H9 (cell line): ENCODE results near the gene TMEM51. TPM values are rescaled to one million over a fixed set of nuclear protein-coding genes. Genes with fewer than 3 reads are reported as not detected.

Experiments used
- DNase-seq: peaks from one replicate; pipeline ENCODE4 v3.0.0-alpha.2; 2017
- H2AFZ ChIP-seq: one replicate; pipeline ENCODE4 v1.6.1; 2013; ENCODE audit warnings: mild to moderate bottlenecking, low read length, control low read depth, moderate library complexity
- H2AK5ac ChIP-seq: 2 replicates; pipeline ENCODE4 v1.6.1; 2013; ENCODE audit warnings: low read length, control low read depth, mixed read lengths; ENCODE audit not compliant: insufficient read length
- H2BK120ac ChIP-seq: one replicate; pipeline ENCODE4 v1.6.1; 2013; ENCODE audit warnings: low read depth, mild to moderate bottlenecking, low read length, control low read depth, inconsistent platforms; ENCODE audit not compliant: poor library complexity, severe bottlenecking
- H2BK12ac ChIP-seq: 2 replicates; pipeline ENCODE4 v1.6.1; 2013; ENCODE audit warnings: low read length, control low read depth, mixed read lengths, low read depth; ENCODE audit not compliant: insufficient read length
- H2BK15ac ChIP-seq: 2 replicates; pipeline ENCODE4 v1.6.1; 2013; ENCODE audit warnings: low read depth, low read length, control low read depth
- H2BK20ac ChIP-seq: one replicate; pipeline ENCODE4 v1.6.1; 2013; ENCODE audit warnings: low read depth, mild to moderate bottlenecking, low read length, control low read depth, inconsistent platforms; ENCODE audit not compliant: poor library complexity, severe bottlenecking
- H2BK5ac ChIP-seq: 2 replicates; pipeline ENCODE4 v1.6.1; 2013; ENCODE audit warnings: low read length, control low read depth, mixed read lengths; ENCODE audit not compliant: insufficient read length
- H3K14ac ChIP-seq: 2 replicates; pipeline ENCODE4 v1.6.1; 2013; ENCODE audit warnings: low read length, control low read depth; ENCODE audit not compliant: insufficient read depth
- H3K18ac ChIP-seq: 2 replicates; pipeline ENCODE4 v1.6.1; 2013; ENCODE audit warnings: low read depth, mild to moderate bottlenecking, mixed read lengths, low read length, control low read depth; ENCODE audit not compliant: insufficient read length
- H3K23ac ChIP-seq: 2 replicates; pipeline ENCODE4 v1.6.1; 2013; ENCODE audit warnings: low read length, control low read depth, mixed read lengths, low read depth; ENCODE audit not compliant: insufficient read length
- H3K23me2 ChIP-seq: 2 replicates; pipeline ENCODE4 v1.6.1; 2013; ENCODE audit warnings: low read depth, mild to moderate bottlenecking, mixed read lengths, low read length, control low read depth; ENCODE audit not compliant: insufficient read length, poor library complexity, severe bottlenecking
- H3K27ac ChIP-seq: 2 replicates; pipeline ENCODE4 v1.5.1; 2013; ENCODE audit warnings: low read length, control low read depth, mixed read lengths, low read depth; ENCODE audit not compliant: insufficient read length
- H3K27me3 ChIP-seq: 2 replicates; pipeline ENCODE4 v1.6.1; 2013; ENCODE audit warnings: low read length, control low read depth, inconsistent platforms; ENCODE audit not compliant: insufficient read depth
- H3K4ac ChIP-seq: 2 replicates; pipeline ENCODE4 v1.6.1; 2013; ENCODE audit warnings: low read depth, mild to moderate bottlenecking, control low read depth, inconsistent platforms, low read length, moderate library complexity
- H3K4me1 ChIP-seq: 2 replicates; pipeline ENCODE4 v1.6.1; 2013; ENCODE audit warnings: low read length, control low read depth, inconsistent platforms; ENCODE audit not compliant: insufficient read depth
- H3K4me2 ChIP-seq: 2 replicates; pipeline ENCODE4 v1.6.1; 2013; ENCODE audit warnings: low read length, control low read depth, mixed read lengths; ENCODE audit not compliant: insufficient read length, insufficient read depth
- H3K56ac ChIP-seq: 2 replicates; pipeline ENCODE4 v1.6.1; 2013; ENCODE audit warnings: low read depth, mild to moderate bottlenecking, mixed read lengths, low read length, control low read depth; ENCODE audit not compliant: insufficient read length
- H3K79me1 ChIP-seq: 2 replicates; pipeline ENCODE4 v1.6.1; 2013; ENCODE audit warnings: low read depth, mild to moderate bottlenecking, moderate library complexity, low read length, control low read depth, inconsistent platforms; ENCODE audit not compliant: insufficient read depth, poor library complexity, severe bottlenecking
- H3K79me2 ChIP-seq: 2 replicates; pipeline ENCODE4 v1.6.1; 2013; ENCODE audit warnings: low read length, control low read depth, inconsistent platforms; ENCODE audit not compliant: insufficient read depth
- H3K9ac ChIP-seq: 2 replicates; pipeline ENCODE4 v1.6.1; 2013; ENCODE audit warnings: low read length, control low read depth, mixed read lengths; ENCODE audit not compliant: insufficient read length; ENCODE audit errors: extremely low read depth
- H3K9me3 ChIP-seq: one replicate; pipeline ENCODE4 v1.6.1; 2013; ENCODE audit warnings: low read depth, low read length, inconsistent platforms; ENCODE audit not compliant: control insufficient read depth
- H3T11ph ChIP-seq: one replicate; pipeline ENCODE4 v1.6.1; 2013; ENCODE audit warnings: mild to moderate bottlenecking, low read length, control low read depth, inconsistent platforms
- H4K20me1 ChIP-seq: one replicate; pipeline ENCODE4 v1.6.1; 2013; ENCODE audit not compliant: control insufficient read depth, insufficient read length, insufficient read depth
- H4K5ac ChIP-seq: 2 replicates; pipeline ENCODE4 v1.6.1; 2013; ENCODE audit warnings: low read depth, mild to moderate bottlenecking, mixed read lengths, low read length, control low read depth; ENCODE audit not compliant: insufficient read length
- H4K8ac ChIP-seq: replicated peaks from 2 replicates; pipeline ENCODE4 v1.6.1; 2013; ENCODE audit warnings: low read length, control low read depth, mixed read lengths, low read depth; ENCODE audit not compliant: insufficient read length
- H4K91ac ChIP-seq: 2 replicates; pipeline ENCODE4 v1.6.1; 2013; ENCODE audit warnings: low read depth, mild to moderate bottlenecking, moderate library complexity, mixed read lengths, low read length, control low read depth; ENCODE audit not compliant: insufficient read length
- H3K27ac Mint-ChIP-seq, 3 experiments: 2 replicates in 2 of 3; 3 replicates in 1 of 3; pipeline ENCODE4 v1.8.0; 2020 to 2021; ENCODE audit warnings: mixed read lengths in 3 of 3, mild to moderate bottlenecking in 1 of 3, moderate library complexity in 1 of 3
- H3K27me3 Mint-ChIP-seq: 2 replicates; pipeline ENCODE4 v1.8.0; 2021; ENCODE audit warnings: low read depth, mild to moderate bottlenecking, moderate library complexity, mixed read lengths
- H3K36me3 Mint-ChIP-seq, 3 experiments: 2 replicates in 2 of 3; 3 replicates in 1 of 3; pipeline ENCODE4 v1.8.0; 2020 to 2021; ENCODE audit warnings: low read depth in 3 of 3, mixed read lengths in 3 of 3; ENCODE audit not compliant: insufficient read depth in 1 of 3
- H3K4me1 Mint-ChIP-seq, 2 experiments: 2 replicates each; pipeline ENCODE4 v1.8.0; 2020; ENCODE audit warnings: mixed read lengths in 2 of 2
- H3K4me3 Mint-ChIP-seq, 2 experiments: 2 replicates in 1 of 2; 3 replicates in 1 of 2; pipeline ENCODE4 v1.8.0; 2020 to 2021; ENCODE audit warnings: mild to moderate bottlenecking in 2 of 2, mixed read lengths in 2 of 2, moderate library complexity in 1 of 2
- H3K9me3 Mint-ChIP-seq, 2 experiments: 2 replicates in 1 of 2; 3 replicates in 1 of 2; pipeline ENCODE4 v1.8.0; 2020; ENCODE audit warnings: mild to moderate bottlenecking in 2 of 2, mixed read lengths in 2 of 2, moderate library complexity in 1 of 2
- WGBS: extraction: QIAGEN DNeasy Blood & Tissue Kit; methylation state at CpG from one replicate; pipeline ENCODE4 v1.1.7; 2013; ENCODE audit warnings: missing lambda C conversion rate, low lambda C conversion rate, mixed read lengths; ENCODE audit not compliant: insufficient read length; ENCODE audit errors: extremely low coverage; 5-methylcytosine and 5-hydroxymethylcytosine counted together
- total RNA-seq: library from RNA; stranded (reverse); gene quantifications from 2 replicates; pipeline ENCODE4 v1.2.1, GENCODE V29; 2021
- TF ChIP-seq, protein P1 (sequence below): fragments of 200-600 bp; sonication (generic); conservative IDR thresholded peaks from 3 replicates; pipeline ENCODE4 v1.8.0; 2021; ENCODE audit warnings: antibody characterized with exemption, mild to moderate bottlenecking

The TMEM51 gene
- total RNA-seq, 1 experiment from 2014 or later: 4.6 TPM

DNA sequence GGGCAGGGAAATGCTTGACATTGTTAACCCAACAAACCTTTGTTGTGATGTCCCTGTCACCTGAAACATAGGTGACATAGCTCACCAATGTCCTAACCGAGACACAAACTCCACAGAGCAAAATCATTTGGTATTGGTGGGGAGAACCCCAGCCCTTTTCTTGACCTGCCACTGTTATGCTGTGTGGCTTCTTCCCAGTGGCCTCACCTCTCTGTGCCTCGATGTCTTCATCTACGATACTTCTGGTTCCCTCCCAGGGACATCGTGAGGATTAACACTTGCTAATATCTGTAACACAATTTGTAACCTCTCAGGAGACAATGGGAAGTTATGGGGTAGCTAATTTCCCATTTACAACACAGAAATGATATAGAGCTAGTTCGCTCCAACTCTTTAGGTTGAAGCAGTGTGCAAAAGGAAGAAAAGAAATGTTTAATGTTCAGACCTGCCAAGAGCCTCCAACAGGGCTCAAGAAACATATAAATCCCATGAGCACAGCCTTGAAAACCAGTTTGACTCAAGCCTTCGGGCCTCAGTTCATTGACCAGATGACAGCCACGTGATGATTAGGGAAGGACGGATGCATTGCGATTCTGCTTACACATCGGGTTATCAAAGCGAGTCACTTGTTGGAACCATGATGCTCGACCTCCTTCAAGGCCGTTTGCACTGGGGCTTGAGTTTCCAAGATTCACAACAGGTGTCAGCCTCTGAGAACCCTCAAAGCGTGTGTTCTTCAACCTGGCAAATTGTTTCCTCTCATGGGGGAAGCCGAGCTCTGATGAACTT lies 37.8 kb upstream of the TMEM51 start:
- Histone ChIP-seq H3K4me2 (no peak overlapping the region), H3K23me2 (no peaks in the 10 kb centered on the region), H4K91ac (no peak overlapping the region), H4K5ac (no peak overlapping the region), H3K27ac (no peak overlapping the region), H3K79me1 (no peaks in the 10 kb centered on the region), H3K79me2 (no peaks in the 10 kb centered on the region), H2BK5ac (no peak overlapping the region), H2BK120ac (no peak overlapping the region), H4K20me1 (no peaks in the 10 kb centered on the region), H3K4me1 (peaks cover 7% of the 10 kb centered on the region; the same call in 1 of the 2 replicates), H2AK5ac (no peak overlapping the region), H3K56ac (no peak overlapping the region), H2BK20ac (no peak overlapping the region), H3K9me3 (no peaks in the 10 kb centered on the region), H3K14ac (no peak overlapping the region), H2BK12ac (no peak overlapping the region), H2AFZ (no peak overlapping the region), H3K4ac (no peak overlapping the region), H3K18ac (no peak overlapping the region), H3K23ac (no peak overlapping the region), H3T11ph (no peak overlapping the region), H4K8ac (no peak overlapping the region), H3K27me3 (no peaks in the 10 kb centered on the region), H3K9ac (no peak overlapping the region), H2BK15ac (no peak overlapping the region)
- TF ChIP-seq, protein P1, sequence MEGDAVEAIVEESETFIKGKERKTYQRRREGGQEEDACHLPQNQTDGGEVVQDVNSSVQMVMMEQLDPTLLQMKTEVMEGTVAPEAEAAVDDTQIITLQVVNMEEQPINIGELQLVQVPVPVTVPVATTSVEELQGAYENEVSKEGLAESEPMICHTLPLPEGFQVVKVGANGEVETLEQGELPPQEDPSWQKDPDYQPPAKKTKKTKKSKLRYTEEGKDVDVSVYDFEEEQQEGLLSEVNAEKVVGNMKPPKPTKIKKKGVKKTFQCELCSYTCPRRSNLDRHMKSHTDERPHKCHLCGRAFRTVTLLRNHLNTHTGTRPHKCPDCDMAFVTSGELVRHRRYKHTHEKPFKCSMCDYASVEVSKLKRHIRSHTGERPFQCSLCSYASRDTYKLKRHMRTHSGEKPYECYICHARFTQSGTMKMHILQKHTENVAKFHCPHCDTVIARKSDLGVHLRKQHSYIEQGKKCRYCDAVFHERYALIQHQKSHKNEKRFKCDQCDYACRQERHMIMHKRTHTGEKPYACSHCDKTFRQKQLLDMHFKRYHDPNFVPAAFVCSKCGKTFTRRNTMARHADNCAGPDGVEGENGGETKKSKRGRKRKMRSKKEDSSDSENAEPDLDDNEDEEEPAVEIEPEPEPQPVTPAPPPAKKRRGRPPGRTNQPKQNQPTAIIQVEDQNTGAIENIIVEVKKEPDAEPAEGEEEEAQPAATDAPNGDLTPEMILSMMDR: no peak
- DNase-seq: no peak
- Mint-ChIP-seq H3K9me3 (no peaks in the 10 kb centered on the region), H3K36me3 (no peaks in the 10 kb centered on the region), H3K4me3 (no peak overlapping the region), H3K27ac (no peak overlapping the region), H3K4me1 (peaks cover 19 to 28% of the 10 kb centered on the region in 2 experiments), H3K27me3 (peaks cover 21% of the 10 kb centered on the region)
- WGBS: no CpG with 5 or more reads among the region's 15 CpGs
